ENCODE measurements around the gene DUSP28. TPM values are rescaled to one million over a fixed set of nuclear protein-coding genes. Genes with fewer than 3 reads are reported as not detected.

DUSP28 gene
- total RNA-seq, 4 donors from 2014 or later, result 3.0 to 5.3 (median 4.0) TPM

GRCh38 chr2:240569998-240570530 lies 9.9 kb downstream of the DUSP28 start:
- Histone ChIP-seq H3K4me1 (peaks cover 4 to 63% (median 38%) of the 10 kb centered on the region in 3 donors), H3K27ac (peak overlapping the region in 1 of 4 donors; percentile 88)

DNA sequence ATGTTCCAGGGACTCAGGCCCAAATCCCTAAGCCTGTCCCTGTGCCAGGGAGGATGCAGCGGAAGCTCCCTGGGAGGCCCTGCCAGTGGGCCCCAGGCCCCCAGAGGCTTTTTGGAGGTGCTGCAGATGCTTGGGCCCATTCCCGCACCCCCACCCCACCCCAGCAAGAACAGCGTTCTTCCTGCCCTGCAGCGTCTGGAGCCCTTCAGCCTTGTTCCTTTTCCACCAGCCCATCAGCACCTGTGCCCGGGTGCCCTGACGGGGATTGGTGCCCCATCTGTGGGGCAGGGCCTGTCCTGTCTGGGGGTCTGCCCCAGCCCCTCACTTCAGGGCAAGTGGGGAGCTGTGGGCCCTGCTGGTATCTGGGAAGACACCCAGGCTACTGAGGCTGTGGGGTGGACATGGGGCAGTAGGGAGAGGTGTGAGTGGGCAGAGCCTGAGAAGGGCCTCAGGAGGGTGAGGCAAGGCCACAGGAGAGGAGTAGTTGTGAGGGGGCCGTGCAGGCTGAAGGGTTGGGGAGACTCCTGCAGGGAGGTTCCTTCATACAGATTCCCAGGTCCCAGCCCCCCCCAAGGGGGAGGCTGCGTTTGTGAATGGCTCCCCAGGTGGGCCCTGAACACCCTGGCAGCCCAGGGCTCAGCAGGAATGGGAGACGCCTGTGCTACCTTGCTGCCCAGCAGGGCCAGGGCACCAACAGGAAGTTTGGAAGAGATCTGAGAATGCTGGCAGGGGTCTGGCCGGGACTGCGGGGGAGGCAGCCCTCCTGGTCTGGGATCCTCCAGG lies 10.6 kb downstream of the DUSP28 start:
- Histone ChIP-seq H3K36me3 (peaks cover 0 to 45% of the 10 kb centered on the region in 2 donors), H3K4me1 (peaks cover 4 to 56% (median 36%) of the 10 kb centered on the region in 3 donors), H3K27ac (no peak overlapping the region), H3K9me3 (no peaks in the 10 kb centered on the region), H3K27me3 (no peaks in the 10 kb centered on the region), H3K4me3 (no peak overlapping the region)
- TF ChIP-seq CTCF (IDR thresholded peaks at IDR 0.05) (no peak), EP300 (IDR thresholded peaks at IDR 0.05) (no peak), POLR2AphosphoS5 (IDR thresholded peaks at IDR 0.05) (no peak), POLR2A (IDR thresholded peaks at IDR 0.05) (no peak)
- no peak for ATAC-seq
- whole genome bisulfite sequencing, 2 donors (ENCODE audit: low coverage in 1 of 2), result 40 to 80% methylated on average over 1 to 3 of the region's 11 CpGs

More at GRCh38 chr2:240569998-240570530, 9.9 kb downstream of the DUSP28 start:
- Histone ChIP-seq H3K36me3 (peaks cover 0 to 39% of the 10 kb centered on the region in 2 donors), H3K9me3 (no peaks in the 10 kb centered on the region), H3K4me3 (peak overlapping the region in 1 of 2 donors; percentile 68), H3K27me3 (no peaks in the 10 kb centered on the region)
- ATAC-seq, result no peak
- 83% methylated on average over 1 of the region's 15 CpGs; no CpG with 5 or more reads in 1 of the 2 donors for WGBS, 2 donors (ENCODE audit: low coverage in 1 of 2)
- TF ChIP-seq POLR2A (IDR thresholded peaks at IDR 0.05), result no peak
- no peak for TF ChIP-seq CTCF (IDR thresholded peaks at IDR 0.05)
- no peak for TF ChIP-seq POLR2AphosphoS5 (IDR thresholded peaks at IDR 0.05)
- no peak for TF ChIP-seq EP300 (IDR thresholded peaks at IDR 0.05)

GRCh38 chr2:240571314-240571973 lies 11.3 kb downstream of the DUSP28 start:
- Histone ChIP-seq H3K4me1 (peaks cover 4 to 50% (median 31%) of the 10 kb centered on the region in 3 donors), H3K9me3 (no peaks in the 10 kb centered on the region), H3K4me3 (no peak overlapping the region), H3K27ac (no peak overlapping the region), H3K27me3 (no peaks in the 10 kb centered on the region), H3K36me3 (peaks cover 0 to 52% of the 10 kb centered on the region in 2 donors)
- 80 to 95% methylated on average over 4 to 6 of the region's 18 CpGs for WGBS, 2 donors (ENCODE audit: low coverage in 1 of 2)
- no peak for ATAC-seq
- no peak for TF ChIP-seq EP300 (IDR thresholded peaks at IDR 0.05)
- TF ChIP-seq CTCF (IDR thresholded peaks at IDR 0.05), result no peak
- TF ChIP-seq POLR2A (IDR thresholded peaks at IDR 0.05), result no peak
- TF ChIP-seq POLR2AphosphoS5 (IDR thresholded peaks at IDR 0.05), result no peak

DNA sequence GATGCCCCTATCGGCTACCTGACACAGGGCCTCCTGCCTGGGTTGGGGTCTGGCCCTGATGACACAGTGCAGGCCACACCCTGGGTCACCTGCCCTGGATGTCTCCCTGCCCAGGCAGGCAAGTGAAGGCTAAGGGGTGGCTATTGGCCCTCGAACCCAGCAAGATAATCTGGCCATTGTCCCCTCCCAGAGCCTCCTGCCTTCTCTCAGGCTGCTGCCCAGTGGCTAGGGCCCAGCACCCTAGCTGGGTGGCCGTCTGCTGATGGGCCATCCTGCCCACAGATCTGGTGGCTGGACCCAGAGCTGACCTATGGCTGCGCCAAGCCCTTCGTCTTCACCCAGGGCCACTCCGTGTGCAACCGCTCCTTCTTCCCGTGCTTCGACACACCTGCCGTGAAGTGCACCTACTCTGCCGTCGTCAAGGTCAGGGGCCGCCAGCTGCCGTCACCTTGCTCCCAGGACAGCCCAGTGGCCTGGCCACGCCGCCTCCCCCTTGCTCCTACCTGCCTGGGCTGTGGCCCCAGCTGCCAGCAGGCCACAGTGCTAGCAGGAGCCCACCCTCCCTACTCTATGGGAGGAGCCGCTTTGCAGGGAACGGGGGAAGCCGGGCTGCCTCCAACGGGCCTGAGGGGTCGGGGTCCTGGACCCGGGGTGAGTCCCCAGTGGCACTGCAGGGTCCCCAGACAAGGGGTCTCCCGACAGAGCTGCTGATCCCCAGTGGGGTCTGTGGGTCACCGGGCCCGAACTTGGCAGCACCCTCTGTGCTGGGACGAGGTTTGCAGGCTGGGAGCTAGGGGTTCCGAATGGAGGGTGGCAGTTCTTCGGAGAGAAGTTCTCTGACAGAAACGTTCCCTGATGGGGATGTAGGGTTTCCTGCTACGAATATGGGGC lies 12.2 kb downstream of the DUSP28 start:
- no peak overlapping the region for H3K27ac ChIP-seq
- WGBS, 2 donors (ENCODE audit: low coverage in 1 of 2), result 81 to 100% methylated on average over 1 to 4 of the region's 30 CpGs

More for the DNA sequence above, 12.2 kb downstream of the DUSP28 start:
- no peak for ATAC-seq
- Histone ChIP-seq H3K36me3 (peaks cover 0 to 62% of the 10 kb centered on the region in 2 donors), H3K9me3 (no peaks in the 10 kb centered on the region), H3K4me3 (no peak overlapping the region), H3K4me1 (peaks cover 0 to 41% (median 22%) of the 10 kb centered on the region in 3 donors), H3K27me3 (no peaks in the 10 kb centered on the region)
- TF ChIP-seq CTCF (IDR thresholded peaks at IDR 0.05) (no peak), POLR2A (IDR thresholded peaks at IDR 0.05) (no peak), POLR2AphosphoS5 (IDR thresholded peaks at IDR 0.05) (no peak), EP300 (IDR thresholded peaks at IDR 0.05) (no peak)

Measured in gastroesophageal sphincter (tissue), 4 donors.